Small intestine (tissue), 7 donors: ENCODE measurements around the gene NIP7. TPM values are rescaled to one million over a fixed set of nuclear protein-coding genes. Genes with fewer than 3 reads are reported as not detected.

Experiments
- DNase-seq, 2 donors: peaks; one replicate each; pipeline versions ENCODE4 v3.0.0 to v3.0.0-alpha.2; 2013
- FAIRE-seq: peaks from 2 replicates; lab custom pipeline; 2012; peaks lifted over from hg19 to GRCh38; lab: Jason Lieb, UNC
- H3K27ac ChIP-seq, 3 donors: one replicate each; pipeline ENCODE4 v1.5.1; 2013; ENCODE audit warnings: low read length in 2 of 3, mild to moderate bottlenecking in 2 of 3, control low read depth in 1 of 3, inconsistent platforms in 1 of 3, low read depth in 1 of 3, moderate library complexity in 1 of 3
- H3K27me3 ChIP-seq, 3 donors: one replicate each; pipeline ENCODE4 v1.6.1; 2013; ENCODE audit warnings: low read length in 3 of 3, inconsistent platforms in 1 of 3; ENCODE audit not compliant: control insufficient read depth in 3 of 3, insufficient read depth in 3 of 3
- H3K36me3 ChIP-seq, 3 donors: one replicate each; pipeline ENCODE4 v1.6.1; 2013; ENCODE audit warnings: low read length in 3 of 3, inconsistent platforms in 1 of 3, low read depth in 1 of 3, mild to moderate bottlenecking in 1 of 3, moderate library complexity in 1 of 3; ENCODE audit not compliant: control insufficient read depth in 3 of 3, insufficient read depth in 2 of 3
- H3K4me1 ChIP-seq, 3 donors: one replicate each; pipeline ENCODE4 v1.6.1; 2013; ENCODE audit warnings: low read length in 2 of 3, inconsistent platforms in 1 of 3, low read depth in 1 of 3, mild to moderate bottlenecking in 1 of 3, moderate library complexity in 1 of 3; ENCODE audit not compliant: control insufficient read depth in 3 of 3, insufficient read depth in 2 of 3
- H3K4me3 ChIP-seq, 3 donors: one replicate each; pipeline ENCODE4 v1.5.1; 2013; ENCODE audit warnings: low read length in 3 of 3, control low read depth in 1 of 3, inconsistent platforms in 1 of 3, low read depth in 1 of 3, mild to moderate bottlenecking in 1 of 3, moderate library complexity in 1 of 3
- H3K9me3 ChIP-seq, 2 donors: one replicate each; pipeline ENCODE4 v1.6.1; 2013; ENCODE audit warnings: low read depth in 1 of 2, low read length in 1 of 2; ENCODE audit not compliant: control insufficient read depth in 2 of 2, insufficient read depth in 1 of 2
- WGBS, 3 donors: extraction: QIAGEN DNeasy Blood & Tissue Kit; methylation state at CpG; one replicate each; pipeline ENCODE4 v1.1.7; 2013; 5-methylcytosine and 5-hydroxymethylcytosine counted together
- polyA plus RNA-seq, 4 donors: library from polyadenylated mRNA; stranded (reverse) in 3 of 4; unstranded in 1 of 4; fragments of 200-250 nt in 3 of 4; fragments of 120-200 nt in 1 of 4; gene quantifications; one replicate each; pipeline versions ENCODE4 v1.2.1 to v1.2.3, GENCODE V29; 2013
- donor health status: healthy with polysubstance abuse.
- donor health status: control.
- donor health status: control.
- donor health status: Bipolar disorder and iron deficiency.
- donor health status: healthy.

Gene NIP7
- polyA plus RNA-seq, 4 donors = 15.1 to 23.4 (median 15.8) TPM

GRCh38 chr16:69376393-69377059, 37.0 kb downstream of the NIP7 start:
- Histone ChIP-seq H3K27me3 (no peaks in the 10 kb centered on the region), H3K27ac (no peak overlapping the region), H3K4me1 (peaks cover 0 to 17% (median 0%) of the 10 kb centered on the region in 3 donors), H3K9me3 (no peaks in the 10 kb centered on the region), H3K4me3 (no peak overlapping the region), H3K36me3 (peaks cover 6 to 32% (median 11%) of the 10 kb centered on the region in 3 donors)
- DNase-seq (no peak), FAIRE-seq (no peak)
- 96 to 97% (median 96%) methylated on average over 8 to 10 of the region's 10 CpGs for WGBS, 3 donors

GRCh38 chr16:69378036-69378435, 38.5 kb downstream of the NIP7 start:
- Histone ChIP-seq H3K36me3 (peaks cover 8 to 37% (median 13%) of the 10 kb centered on the region in 3 donors), H3K27me3 (no peaks in the 10 kb centered on the region), H3K4me1 (peaks cover 0 to 12% (median 0%) of the 10 kb centered on the region in 3 donors), H3K27ac (no peak overlapping the region), H3K9me3 (no peaks in the 10 kb centered on the region), H3K4me3 (no peak overlapping the region)
- WGBS, 3 donors = 67 to 93% (median 89%) methylated on average over 1 of the region's 1 CpG
- no peak for DNase-seq
- no peak for FAIRE-seq

- no peaks in the 10 kb centered on the region for H3K27me3 ChIP-seq
- H3K4me1 ChIP-seq = peaks cover 0 to 5% (median 0%) of the 10 kb centered on the region in 3 donors
- H3K4me3 ChIP-seq = no peak overlapping the region
- H3K9me3 ChIP-seq = no peaks in the 10 kb centered on the region
- 69 to 84% (median 76%) methylated on average over 1 of the region's 1 CpG for WGBS, 3 donors
- DNase-seq (no peak), FAIRE-seq (no peak)
- no peak overlapping the region for H3K27ac ChIP-seq
- peaks cover 11 to 35% (median 14%) of the 10 kb centered on the region in 3 donors for H3K36me3 ChIP-seq
These were observed 39.2 kb downstream of the NIP7 start for GRCh38 chr16:69378760-69379159.

- no peak for FAIRE-seq
- peaks cover 0 to 8% (median 7%) of the 10 kb centered on the region in 3 donors for H3K4me1 ChIP-seq
- no peak overlapping the region for H3K4me3 ChIP-seq
- peak overlapping the region in 1 of 3 donors; percentile 38 for H3K27ac ChIP-seq
- no peak for DNase-seq
- H3K9me3 ChIP-seq = no peaks in the 10 kb centered on the region
- WGBS, 3 donors = 70 to 94% (median 86%) methylated on average over 2 of the region's 2 CpGs
- no peaks in the 10 kb centered on the region for H3K27me3 ChIP-seq
- peaks cover 11 to 34% (median 15%) of the 10 kb centered on the region in 3 donors for H3K36me3 ChIP-seq
These were observed 41.7 kb downstream of the NIP7 start for GRCh38 chr16:69381231-69381630.

GRCh38 chr16:69382421-69382820, 42.8 kb downstream of the NIP7 start:
- Histone ChIP-seq H3K36me3 (peaks cover 11 to 27% (median 15%) of the 10 kb centered on the region in 3 donors), H3K27me3 (no peaks in the 10 kb centered on the region), H3K27ac (no peak overlapping the region), H3K9me3 (no peaks in the 10 kb centered on the region), H3K4me1 (peaks cover 0 to 8% (median 7%) of the 10 kb centered on the region in 3 donors), H3K4me3 (no peak overlapping the region)
- no peak for DNase-seq
- WGBS, 3 donors = 96 to 100% (median 98%) methylated on average over 2 of the region's 2 CpGs
- no peak for FAIRE-seq

GRCh38 chr16:69384974-69385373, 45.4 kb downstream of the NIP7 start:
- Histone ChIP-seq H3K27me3 (no peaks in the 10 kb centered on the region), H3K9me3 (no peaks in the 10 kb centered on the region), H3K4me1 (peaks cover 0 to 8% (median 7%) of the 10 kb centered on the region in 3 donors), H3K4me3 (peak overlapping the region; percentile 72 to 92 (median 78)), H3K36me3 (peaks cover 7 to 16% (median 10%) of the 10 kb centered on the region in 3 donors), H3K27ac (peak overlapping the region; percentile 72 to 93 (median 93))
- FAIRE-seq (no peak), DNase-seq (peak in 1 of 2 donors; percentile 32)
- 0 to 4% (median 1%) methylated on average over 6 of the region's 6 CpGs for WGBS, 3 donors

- H3K4me1 ChIP-seq = peaks cover 0 to 8% (median 7%) of the 10 kb centered on the region in 3 donors
- H3K9me3 ChIP-seq = no peaks in the 10 kb centered on the region
- no peak overlapping the region for H3K4me3 ChIP-seq
- DNase-seq = no peak
- peaks cover 4 to 8% (median 7%) of the 10 kb centered on the region in 3 donors for H3K36me3 ChIP-seq
- no peaks in the 10 kb centered on the region for H3K27me3 ChIP-seq
- 77 to 97% (median 86%) methylated on average over 1 of the region's 1 CpG for WGBS, 3 donors
- no peak overlapping the region for H3K27ac ChIP-seq
- FAIRE-seq = no peak
These were observed 47.0 kb downstream of the NIP7 start for GRCh38 chr16:69386596-69386995.
